ENCODE measurements around the gene ARHGAP27. TPM values are rescaled to one million over a fixed set of nuclear protein-coding genes. Genes with fewer than 3 reads are reported as not detected.

The ARHGAP27 gene
- total RNA-seq, 1 donor from 2014 or later: 3.5 TPM

GRCh38 chr17:45361976-45362375 lies 70.7 kb downstream of the ARHGAP27 start:
- TF ChIP-seq CTCF (IDR thresholded peaks at IDR 0.05; ENCODE audit: partially characterized antibody, unreplicated experiment): no peak
- no peaks in the 10 kb centered on the region for H3K36me3 Mint-ChIP-seq (ENCODE audit: unreplicated experiment)
- H3K4me1 Mint-ChIP-seq (ENCODE audit: low read depth, unreplicated experiment): peaks cover 4% of the 10 kb centered on the region
- H3K9me3 Mint-ChIP-seq (ENCODE audit: unreplicated experiment): no peaks in the 10 kb centered on the region
- no peak overlapping the region for H3K27ac Mint-ChIP-seq (ENCODE audit: unreplicated experiment)
- no peak for DNase-seq
- H3K4me3 Mint-ChIP-seq (ENCODE audit: unreplicated experiment): no peak overlapping the region
- H3K27me3 Mint-ChIP-seq (ENCODE audit: unreplicated experiment): peaks cover 3% of the 10 kb centered on the region

GRCh38 chr17:45361451-45361850 lies 71.2 kb downstream of the ARHGAP27 start:
- H3K36me3 Mint-ChIP-seq (ENCODE audit: unreplicated experiment): no peaks in the 10 kb centered on the region
- peaks cover 4% of the 10 kb centered on the region for H3K4me1 Mint-ChIP-seq (ENCODE audit: low read depth, unreplicated experiment)
- H3K27me3 Mint-ChIP-seq (ENCODE audit: unreplicated experiment): peaks cover 3% of the 10 kb centered on the region
- no peak overlapping the region for H3K4me3 Mint-ChIP-seq (ENCODE audit: unreplicated experiment)
- H3K27ac Mint-ChIP-seq (ENCODE audit: unreplicated experiment): no peak overlapping the region
- TF ChIP-seq CTCF (IDR thresholded peaks at IDR 0.05; ENCODE audit: partially characterized antibody, unreplicated experiment): no peak
- no peaks in the 10 kb centered on the region for H3K9me3 Mint-ChIP-seq (ENCODE audit: unreplicated experiment)
- DNase-seq: no peak

- TF ChIP-seq CTCF (IDR thresholded peaks at IDR 0.05; ENCODE audit: partially characterized antibody, unreplicated experiment): no peak
- H3K9me3 Mint-ChIP-seq (ENCODE audit: unreplicated experiment): no peaks in the 10 kb centered on the region
- DNase-seq: no peak
- H3K36me3 Mint-ChIP-seq (ENCODE audit: unreplicated experiment): no peaks in the 10 kb centered on the region
- H3K27me3 Mint-ChIP-seq (ENCODE audit: unreplicated experiment): no peaks in the 10 kb centered on the region
- H3K4me3 Mint-ChIP-seq (ENCODE audit: unreplicated experiment): no peak overlapping the region
- no peak overlapping the region for H3K27ac Mint-ChIP-seq (ENCODE audit: unreplicated experiment)
- no peaks in the 10 kb centered on the region for H3K4me1 Mint-ChIP-seq (ENCODE audit: low read depth, unreplicated experiment)
These were observed 75.2 kb downstream of the ARHGAP27 start for GRCh38 chr17:45357364-45357997.

GRCh38 chr17:45355087-45355486 lies 77.6 kb downstream of the ARHGAP27 start:
- Mint-ChIP-seq H3K36me3 (ENCODE audit: unreplicated experiment) (peaks cover 14% of the 10 kb centered on the region), H3K9me3 (ENCODE audit: unreplicated experiment) (no peaks in the 10 kb centered on the region), H3K4me1 (ENCODE audit: low read depth, unreplicated experiment) (no peaks in the 10 kb centered on the region), H3K27me3 (ENCODE audit: unreplicated experiment) (no peaks in the 10 kb centered on the region), H3K27ac (ENCODE audit: unreplicated experiment) (no peak overlapping the region), H3K4me3 (ENCODE audit: unreplicated experiment) (no peak overlapping the region)
- TF ChIP-seq CTCF (IDR thresholded peaks at IDR 0.05; ENCODE audit: partially characterized antibody, unreplicated experiment): no peak
- DNase-seq: no peak

- peaks cover 14% of the 10 kb centered on the region for H3K36me3 Mint-ChIP-seq (ENCODE audit: unreplicated experiment)
- no peak for DNase-seq
- H3K4me1 Mint-ChIP-seq (ENCODE audit: low read depth, unreplicated experiment): no peaks in the 10 kb centered on the region
- no peak overlapping the region for H3K4me3 Mint-ChIP-seq (ENCODE audit: unreplicated experiment)
- H3K27me3 Mint-ChIP-seq (ENCODE audit: unreplicated experiment): no peaks in the 10 kb centered on the region
- H3K9me3 Mint-ChIP-seq (ENCODE audit: unreplicated experiment): no peaks in the 10 kb centered on the region
- H3K27ac Mint-ChIP-seq (ENCODE audit: unreplicated experiment): no peak overlapping the region
- no peak for TF ChIP-seq CTCF (IDR thresholded peaks at IDR 0.05; ENCODE audit: partially characterized antibody, unreplicated experiment)
These were observed 79.6 kb downstream of the ARHGAP27 start for GRCh38 chr17:45353043-45353442.
